Measurements from ENCODE around the gene SYNE2. TPM values are rescaled to one million over a fixed set of nuclear protein-coding genes. Genes with fewer than 3 reads are reported as not detected.

The SYNE2 gene
- total and polyA plus RNA-seq, 10 of the 15 experiments (the other 5 are each of a cell fraction or from before 2014, with no cell fraction given) = 2.1 to 52.7 (median 38.1) TPM

DNA sequence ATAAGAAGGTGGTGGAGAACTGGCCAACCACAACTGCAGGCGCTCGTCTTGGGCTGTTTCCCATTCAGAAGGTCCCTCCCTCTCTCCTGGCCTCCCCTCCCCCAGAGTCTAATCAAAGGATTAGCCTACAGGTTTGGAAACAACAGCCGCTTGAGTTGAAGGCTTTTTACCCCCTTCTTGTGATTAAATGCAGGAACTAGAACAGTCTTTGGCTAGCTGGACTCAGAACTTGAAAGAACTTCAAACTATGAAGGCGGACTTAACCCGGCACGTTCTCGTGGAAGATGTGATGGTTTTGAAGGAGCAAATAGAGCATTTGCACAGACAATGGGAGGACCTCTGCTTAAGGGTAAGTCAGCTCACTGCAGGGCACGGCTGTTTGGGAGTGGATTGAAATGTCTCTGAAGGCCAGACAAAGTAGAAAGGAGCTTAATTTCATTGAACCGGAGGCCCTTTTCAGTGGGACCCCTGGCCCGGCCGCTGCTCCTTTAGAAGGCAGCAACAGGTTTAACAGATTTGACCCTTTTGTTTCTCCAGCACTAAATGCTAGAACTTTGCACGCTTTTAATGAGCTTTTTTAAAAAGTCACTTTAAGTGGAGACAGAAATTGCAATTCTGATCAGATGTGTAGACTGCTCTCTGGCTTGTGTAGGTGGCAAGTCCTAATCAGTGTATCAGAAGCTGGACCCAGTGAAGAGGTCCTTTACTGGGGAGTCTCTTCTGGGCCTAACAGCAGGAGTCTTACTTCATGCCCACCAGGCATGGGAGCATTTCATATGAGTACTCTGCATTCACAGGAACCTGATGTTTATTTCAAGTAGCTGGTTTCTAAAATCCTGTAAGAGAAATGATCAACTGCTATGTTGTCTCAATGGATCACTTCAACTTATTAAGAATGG lies 333.7 kb downstream of the SYNE2 start:
- RAD21 ChIA-PET (ENCODE audit: unreplicated experiment) = no interaction called here
- FAIRE-seq (no peak), ATAC-seq (no peak), DNase-seq (ENCODE audit: low read depth, low spot score) (no peak)
- BruUV-seq (replicated peaks) = no TSS peak
- Histone ChIP-seq H3K4me2 (ENCODE audit: control insufficient read depth, insufficient read depth) (no peak overlapping the region), H3K27me3 (replicated peaks in 1 of 2; ENCODE audit: control insufficient read depth in 2 of 2, insufficient read depth in 2 of 2, low read length in 1 of 2) (no peaks in the 10 kb centered on the region), H3K36me3 (ENCODE audit: control insufficient read depth in 2 of 2, insufficient read depth in 2 of 2, low read length in 1 of 2) (peaks cover 0 to 4% of the 10 kb centered on the region in 2 experiments; a peak in 1 of 4 replicates), H3K4me1 (ENCODE audit: control insufficient read depth, insufficient read depth, low read length) (no peaks in the 10 kb centered on the region), H3K27ac (ENCODE audit: control insufficient read depth, insufficient read depth) (no peak overlapping the region), H4K20me1 (ENCODE audit: control insufficient read depth, insufficient read depth) (no peaks in the 10 kb centered on the region), H3K9me3 (replicated peaks; ENCODE audit: control insufficient read depth, insufficient read depth, low read length) (no peaks in the 10 kb centered on the region), H2AFZ (ENCODE audit: control insufficient read depth, low read depth, low read length) (no peak overlapping the region), H3K79me2 (ENCODE audit: control insufficient read depth, insufficient read depth, low read length) (no peaks in the 10 kb centered on the region), H3K4me3 (no peak overlapping the region), H3K9ac (ENCODE audit: control insufficient read depth, insufficient read depth, low read length) (no peak overlapping the region)
- 96% methylated on average over 12 of the region's 12 CpGs for WGBS (ENCODE audit: insufficient coverage, insufficient replicate concordance, low lambda C conversion rate, missing lambda C conversion rate)
- intact Hi-C loops (cut with micrococcal nuclease; ENCODE audit: unreplicated experiment) = no loop called here
- POLR2A ChIA-PET = no interaction called here
- CTCF ChIA-PET = interaction anchor here (1.0 to 1.2 kb wide), 2 partner anchors 9 to 49 kb away, joined by 3 read pairs; no protein-coding TSS in a partner anchor
- SMC1A ChIA-PET (ENCODE audit: uncharacterized antibody, unreplicated experiment) = interaction anchor here (1.2 to 1.3 kb wide), 2 partner anchors 9 to 21 kb away, joined by 3 read pairs; no protein-coding TSS in a partner anchor
- TF ChIP-seq, protein P1, sequence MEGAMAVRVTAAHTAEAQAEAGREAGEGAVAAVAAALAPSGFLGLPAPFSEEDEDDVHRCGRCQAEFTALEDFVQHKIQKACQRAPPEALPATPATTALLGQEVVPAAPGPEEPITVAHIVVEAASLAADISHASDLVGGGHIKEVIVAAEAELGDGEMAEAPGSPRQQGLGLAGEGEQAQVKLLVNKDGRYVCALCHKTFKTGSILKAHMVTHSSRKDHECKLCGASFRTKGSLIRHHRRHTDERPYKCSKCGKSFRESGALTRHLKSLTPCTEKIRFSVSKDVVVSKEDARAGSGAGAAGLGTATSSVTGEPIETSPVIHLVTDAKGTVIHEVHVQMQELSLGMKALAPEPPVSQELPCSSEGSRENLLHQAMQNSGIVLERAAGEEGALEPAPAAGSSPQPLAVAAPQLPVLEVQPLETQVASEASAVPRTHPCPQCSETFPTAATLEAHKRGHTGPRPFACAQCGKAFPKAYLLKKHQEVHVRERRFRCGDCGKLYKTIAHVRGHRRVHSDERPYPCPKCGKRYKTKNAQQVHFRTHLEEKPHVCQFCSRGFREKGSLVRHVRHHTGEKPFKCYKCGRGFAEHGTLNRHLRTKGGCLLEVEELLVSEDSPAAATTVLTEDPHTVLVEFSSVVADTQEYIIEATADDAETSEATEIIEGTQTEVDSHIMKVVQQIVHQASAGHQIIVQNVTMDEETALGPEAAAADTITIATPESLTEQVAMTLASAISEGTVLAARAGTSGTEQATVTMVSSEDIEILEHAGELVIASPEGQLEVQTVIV (IDR thresholded peaks at IDR 0.05; ENCODE audit: borderline replicate concordance, partially characterized antibody) = no peak
- TF ChIP-seq FOS (IDR thresholded peaks at IDR 0.05; ENCODE audit: borderline replicate concordance, extremely low read depth, insufficient read length) (no peak), RUNX3 (IDR thresholded peaks at IDR 0.05; ENCODE audit: low read length) (no peak), CREM (IDR thresholded peaks at IDR 0.05; ENCODE audit: low read depth) (no peak), FOXM1 (IDR thresholded peaks at IDR 0.05; ENCODE audit: low read depth, low read length) (no peak), MEF2A (IDR thresholded peaks at IDR 0.05; ENCODE audit: insufficient read depth, low read depth, low read length) (no peak), SUPT20H (IDR thresholded peaks at IDR 0.05; ENCODE audit: borderline replicate concordance, control insufficient read depth, low read depth, low read length) (no peak), ESRRA (IDR thresholded peaks at IDR 0.05; ENCODE audit: low read length) (no peak), MTA2 (IDR thresholded peaks at IDR 0.05; ENCODE audit: low read depth) (no peak), RFX5 (IDR thresholded peaks at IDR 0.05; ENCODE audit: low read depth, low read length) (no peak), KLF5 (IDR thresholded peaks at IDR 0.05; ENCODE audit: partially characterized antibody) (no peak), SP1 (IDR thresholded peaks at IDR 0.05; ENCODE audit: low read depth, low read length) (no peak), PAX5 (IDR thresholded peaks at IDR 0.05; ENCODE audit: borderline replicate concordance, low read depth, low read length) (no peak), CHD4 (IDR thresholded peaks at IDR 0.05) (no peak)
- TF ChIP-seq, protein P2, sequence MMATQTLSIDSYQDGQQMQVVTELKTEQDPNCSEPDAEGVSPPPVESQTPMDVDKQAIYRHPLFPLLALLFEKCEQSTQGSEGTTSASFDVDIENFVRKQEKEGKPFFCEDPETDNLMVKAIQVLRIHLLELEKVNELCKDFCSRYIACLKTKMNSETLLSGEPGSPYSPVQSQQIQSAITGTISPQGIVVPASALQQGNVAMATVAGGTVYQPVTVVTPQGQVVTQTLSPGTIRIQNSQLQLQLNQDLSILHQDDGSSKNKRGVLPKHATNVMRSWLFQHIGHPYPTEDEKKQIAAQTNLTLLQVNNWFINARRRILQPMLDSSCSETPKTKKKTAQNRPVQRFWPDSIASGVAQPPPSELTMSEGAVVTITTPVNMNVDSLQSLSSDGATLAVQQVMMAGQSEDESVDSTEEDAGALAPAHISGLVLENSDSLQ (IDR thresholded peaks at IDR 0.05) = no peak
- TF ChIP-seq, protein P3, sequence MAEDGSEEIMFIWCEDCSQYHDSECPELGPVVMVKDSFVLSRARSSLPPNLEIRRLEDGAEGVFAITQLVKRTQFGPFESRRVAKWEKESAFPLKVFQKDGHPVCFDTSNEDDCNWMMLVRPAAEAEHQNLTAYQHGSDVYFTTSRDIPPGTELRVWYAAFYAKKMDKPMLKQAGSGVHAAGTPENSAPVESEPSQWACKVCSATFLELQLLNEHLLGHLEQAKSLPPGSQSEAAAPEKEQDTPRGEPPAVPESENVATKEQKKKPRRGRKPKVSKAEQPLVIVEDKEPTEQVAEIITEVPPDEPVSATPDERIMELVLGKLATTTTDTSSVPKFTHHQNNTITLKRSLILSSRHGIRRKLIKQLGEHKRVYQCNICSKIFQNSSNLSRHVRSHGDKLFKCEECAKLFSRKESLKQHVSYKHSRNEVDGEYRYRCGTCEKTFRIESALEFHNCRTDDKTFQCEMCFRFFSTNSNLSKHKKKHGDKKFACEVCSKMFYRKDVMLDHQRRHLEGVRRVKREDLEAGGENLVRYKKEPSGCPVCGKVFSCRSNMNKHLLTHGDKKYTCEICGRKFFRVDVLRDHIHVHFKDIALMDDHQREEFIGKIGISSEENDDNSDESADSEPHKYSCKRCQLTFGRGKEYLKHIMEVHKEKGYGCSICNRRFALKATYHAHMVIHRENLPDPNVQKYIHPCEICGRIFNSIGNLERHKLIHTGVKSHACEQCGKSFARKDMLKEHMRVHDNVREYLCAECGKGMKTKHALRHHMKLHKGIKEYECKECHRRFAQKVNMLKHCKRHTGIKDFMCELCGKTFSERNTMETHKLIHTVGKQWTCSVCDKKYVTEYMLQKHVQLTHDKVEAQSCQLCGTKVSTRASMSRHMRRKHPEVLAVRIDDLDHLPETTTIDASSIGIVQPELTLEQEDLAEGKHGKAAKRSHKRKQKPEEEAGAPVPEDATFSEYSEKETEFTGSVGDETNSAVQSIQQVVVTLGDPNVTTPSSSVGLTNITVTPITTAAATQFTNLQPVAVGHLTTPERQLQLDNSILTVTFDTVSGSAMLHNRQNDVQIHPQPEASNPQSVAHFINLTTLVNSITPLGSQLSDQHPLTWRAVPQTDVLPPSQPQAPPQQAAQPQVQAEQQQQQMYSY (CRISPR knock-in tag; IDR thresholded peaks at IDR 0.05) = no peak
- in situ Hi-C loops (cut with MboI) = no loop called here
